GM12865 (cell line): Measurements from ENCODE around the gene DNAJB14.

ENCODE experiments used
- DNase-seq: peaks from one replicate; pipeline ENCODE4 v3.0.0; 2010; ENCODE audit warnings: low read depth
- H3K4me3 ChIP-seq: 2 replicates; pipeline ENCODE4 v1.5.1; 2011; ENCODE audit warnings: mild to moderate bottlenecking, low read depth, low read length, control low read depth
- TF ChIP-seq, protein P1 (sequence below): IDR thresholded peaks from 2 replicates; pipeline ENCODE4 v1.5.1; 2011; ENCODE audit warnings: low read length, control low read depth, low read depth, inconsistent platforms; ENCODE audit not compliant: insufficient read depth; ENCODE audit errors: missing control alignments

The DNAJB14 gene

DNA sequence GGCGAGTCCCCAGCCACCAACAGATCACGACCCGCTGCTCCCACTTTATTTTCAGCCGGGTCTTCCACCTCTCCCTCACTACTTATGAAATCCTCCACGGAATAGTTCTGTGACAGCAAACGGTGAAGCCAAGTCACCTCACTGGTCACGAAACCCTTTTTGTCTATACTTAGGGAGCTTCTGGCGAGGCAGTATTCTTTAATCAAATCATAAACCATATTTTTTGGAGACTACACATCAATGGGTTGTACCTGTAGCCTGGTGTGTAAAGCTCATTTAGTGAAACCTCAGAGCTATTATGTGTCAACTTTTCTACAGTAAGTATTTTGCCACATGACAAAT is 4.5 kb upstream of the DNAJB14 start:
- DNase-seq = peak; percentile 16
- peak overlapping the region; percentile 96 for H3K4me3 ChIP-seq
- TF ChIP-seq, protein P1, sequence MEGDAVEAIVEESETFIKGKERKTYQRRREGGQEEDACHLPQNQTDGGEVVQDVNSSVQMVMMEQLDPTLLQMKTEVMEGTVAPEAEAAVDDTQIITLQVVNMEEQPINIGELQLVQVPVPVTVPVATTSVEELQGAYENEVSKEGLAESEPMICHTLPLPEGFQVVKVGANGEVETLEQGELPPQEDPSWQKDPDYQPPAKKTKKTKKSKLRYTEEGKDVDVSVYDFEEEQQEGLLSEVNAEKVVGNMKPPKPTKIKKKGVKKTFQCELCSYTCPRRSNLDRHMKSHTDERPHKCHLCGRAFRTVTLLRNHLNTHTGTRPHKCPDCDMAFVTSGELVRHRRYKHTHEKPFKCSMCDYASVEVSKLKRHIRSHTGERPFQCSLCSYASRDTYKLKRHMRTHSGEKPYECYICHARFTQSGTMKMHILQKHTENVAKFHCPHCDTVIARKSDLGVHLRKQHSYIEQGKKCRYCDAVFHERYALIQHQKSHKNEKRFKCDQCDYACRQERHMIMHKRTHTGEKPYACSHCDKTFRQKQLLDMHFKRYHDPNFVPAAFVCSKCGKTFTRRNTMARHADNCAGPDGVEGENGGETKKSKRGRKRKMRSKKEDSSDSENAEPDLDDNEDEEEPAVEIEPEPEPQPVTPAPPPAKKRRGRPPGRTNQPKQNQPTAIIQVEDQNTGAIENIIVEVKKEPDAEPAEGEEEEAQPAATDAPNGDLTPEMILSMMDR = no peak

DNA sequence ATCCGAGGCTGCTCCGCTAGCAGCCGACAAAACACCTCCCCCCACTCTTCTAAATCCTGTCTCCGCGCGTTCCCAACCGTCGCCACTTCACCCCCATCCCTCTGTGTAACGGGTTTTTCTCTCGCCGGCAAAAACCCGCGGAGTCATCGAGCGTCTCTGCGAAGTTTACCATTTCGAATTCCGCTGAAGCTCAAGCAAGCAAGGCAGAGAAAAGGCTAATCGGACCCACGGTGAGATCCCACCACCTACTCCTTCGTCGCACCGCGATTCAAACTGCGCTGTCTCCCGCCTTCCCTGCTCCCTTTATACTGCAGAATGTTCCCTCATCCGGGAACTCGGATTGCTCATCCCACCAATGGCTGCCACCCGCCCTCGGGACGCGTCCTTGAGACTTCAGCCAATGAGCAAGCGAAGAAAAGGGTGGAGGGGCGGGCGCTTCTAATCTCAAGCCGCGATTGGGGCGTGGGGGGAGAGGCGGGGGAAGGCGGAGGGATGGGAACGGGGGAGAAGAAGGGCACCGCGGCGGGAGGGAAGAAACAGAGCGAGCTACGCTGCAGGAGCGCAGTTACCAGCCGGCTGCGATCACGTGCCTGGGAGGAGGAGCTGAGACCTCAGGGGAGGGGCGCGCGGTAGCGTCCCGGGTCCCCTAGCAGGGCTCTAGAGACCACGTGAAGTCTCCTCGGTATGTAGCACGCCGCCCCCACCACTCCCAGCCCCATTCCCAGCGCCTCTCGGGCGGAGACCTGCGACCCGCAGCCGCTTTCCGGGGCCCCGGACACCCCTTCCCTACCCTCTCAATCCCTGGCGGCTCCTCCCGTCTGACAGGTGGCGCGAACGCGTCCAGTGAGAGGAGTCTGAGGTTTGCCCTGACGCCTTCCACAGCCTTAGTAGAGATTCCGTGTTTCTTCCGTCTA is 3.8 kb upstream of the DNAJB14 start, which contains the start of gene H2AZ1:
TSS of gene H2AZ1 (minus strand) at position 277 of the 914 bp plus-strand sequence. CDS start at position 172, 105 bp downstream.
- TF ChIP-seq, protein P1 = no peak
- DNase-seq = peak; percentile 99
- peak within 1 kb of the TSS; percentile 99 for H3K4me3 ChIP-seq

DNA sequence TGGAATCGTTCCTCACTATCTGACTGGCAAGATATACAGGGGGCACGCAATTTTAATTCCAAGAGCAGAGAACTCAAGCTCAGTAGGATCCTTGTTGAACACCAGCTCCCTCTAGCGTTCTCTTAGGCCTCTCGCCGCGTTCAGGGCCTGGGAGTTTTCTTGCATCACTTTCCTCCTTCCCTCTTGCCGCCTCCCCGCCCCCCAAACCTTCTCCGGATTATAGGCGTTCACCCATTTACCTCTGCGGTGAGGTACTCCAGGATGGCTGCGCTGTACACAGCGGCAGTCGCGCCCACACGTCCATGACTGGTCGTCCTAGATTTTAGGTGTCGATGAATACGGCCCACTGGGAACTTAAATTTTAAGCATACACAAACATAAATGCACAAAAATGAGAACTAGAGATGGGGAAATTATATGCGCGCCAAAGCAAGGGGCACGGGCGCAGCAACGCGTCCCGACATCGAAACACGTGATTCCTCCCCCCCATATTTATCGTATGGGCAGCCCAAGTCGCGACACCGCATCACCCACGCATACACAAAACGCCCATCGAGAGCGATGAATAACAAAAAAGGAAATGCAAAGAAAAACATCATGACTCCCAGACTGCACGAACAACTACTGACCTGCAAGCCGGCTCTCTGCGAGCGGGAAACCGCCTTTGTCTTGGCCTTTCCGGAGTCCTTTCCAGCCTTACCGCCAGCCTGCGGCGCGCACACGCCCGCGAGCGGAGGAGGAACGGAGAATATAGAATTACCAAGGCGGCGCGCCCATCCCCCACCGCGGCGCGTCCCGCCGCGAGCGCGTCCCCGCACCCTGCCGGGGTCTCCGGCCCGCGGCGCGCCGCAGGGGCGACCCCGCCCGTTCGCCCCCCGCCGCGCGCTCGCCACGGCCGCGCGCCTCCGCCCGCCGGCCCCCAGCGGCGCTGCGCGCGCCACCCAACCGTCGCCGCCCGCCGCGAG is 2.9 kb upstream of the DNAJB14 start:
- peak; percentile 94 for DNase-seq
- H3K4me3 ChIP-seq = peak overlapping the region; percentile 99
- TF ChIP-seq, protein P1 = peak; percentile 86

DNA sequence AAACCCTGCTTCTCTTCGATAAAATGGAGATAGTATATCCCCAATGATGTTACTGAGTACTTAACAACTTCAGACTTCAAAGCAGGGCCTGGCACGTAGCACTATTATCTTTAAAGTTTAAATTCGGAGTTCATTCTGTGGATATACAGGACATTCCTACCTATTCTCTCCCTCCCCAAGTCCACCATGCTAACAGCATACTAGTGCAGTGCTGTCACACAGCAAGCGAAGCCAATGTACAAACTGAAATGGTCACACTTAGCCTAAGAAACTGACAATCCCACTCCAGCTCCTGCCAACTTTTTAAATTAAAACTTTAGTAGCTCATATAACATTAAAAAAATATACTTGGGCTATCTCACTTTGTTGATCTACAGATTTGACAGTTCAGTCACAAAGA is 1.2 kb upstream of the DNAJB14 start:
- H3K4me3 ChIP-seq = peak overlapping the region; percentile 83
- TF ChIP-seq, protein P1 = no peak
- no peak for DNase-seq

GRCh38 chr4:99947190-99947578 is 766 bp upstream of the DNAJB14 start:
- H3K4me3 ChIP-seq = peak overlapping the region; percentile 83
- DNase-seq = no peak
- TF ChIP-seq, protein P1 = no peak

- peak; percentile 51 for DNase-seq
- TF ChIP-seq, protein P1 = no peak
- H3K4me3 ChIP-seq = peak overlapping the region; percentile 83
These were observed 581 bp downstream of the DNAJB14 start for GRCh38 chr4:99945718-99946355.
